IMR-90 (cell line): Measurements from ENCODE around the gene NOS1AP. TPM values are rescaled to one million over a fixed set of nuclear protein-coding genes. Genes with fewer than 3 reads are reported as not detected.

Experiments used
- ATAC-seq: fragments of 200-7000 bp; cut with Tn5 transposase; 2 replicates; pipeline ENCODE4 v1.9.1; 2020; ENCODE audit warnings: low read depth, mild to moderate bottlenecking, moderate library complexity
- BruUV-seq: library from RNA; stranded (reverse); fragments of 400-500 nt; replicated peaks from 2 replicates; lab custom pipeline; 2021; lab: Mats Ljungman, UMichigan
- CTCF ChIA-PET: fragments of 300-600 bp; formaldehyde crosslinking; extraction: SDS; loops from one replicate; lab custom pipeline; 2021; ENCODE audit warnings: antibody characterized with exemption; lab: Yijun Ruan, JAX
- POLR2A ChIA-PET: fragments of 300-600 bp; sonication (Branson Sonifier 250); formaldehyde crosslinking; loops from one replicate; lab custom pipeline; 2022; ENCODE audit warnings: antibody characterized with exemption; ENCODE audit not compliant: unreplicated experiment; lab: Charles Lee
- DNase-seq: peaks from one replicate; pipeline ENCODE4 v3.0.0; 2013
- H2AFZ ChIP-seq: replicated peaks from 2 replicates; pipeline ENCODE3; 2013; ENCODE audit warnings: low read length, mild to moderate bottlenecking; ENCODE audit not compliant: poor library complexity
- H2AK5ac ChIP-seq: 2 replicates; pipeline ENCODE4 v1.6.1; 2013; ENCODE audit warnings: low read depth, low read length, inconsistent platforms
- H2AK9ac ChIP-seq: replicated peaks from 2 replicates; pipeline ENCODE3; 2013; ENCODE audit warnings: mild to moderate bottlenecking, low read depth, low read length, moderate library complexity; ENCODE audit not compliant: poor library complexity
- H2BK120ac ChIP-seq: 2 replicates; pipeline ENCODE4 v1.6.1; 2013; ENCODE audit warnings: low read depth, low read length, inconsistent platforms
- H2BK15ac ChIP-seq: 3 replicates; pipeline ENCODE4 v1.6.1; 2013; ENCODE audit warnings: low read depth, low read length, inconsistent platforms
- H2BK20ac ChIP-seq: 2 replicates; pipeline ENCODE4 v1.6.1; 2013; ENCODE audit warnings: low read depth, mild to moderate bottlenecking, inconsistent platforms, low read length, moderate library complexity
- H2BK5ac ChIP-seq: 2 replicates; pipeline ENCODE4 v1.6.1; 2013; ENCODE audit warnings: mild to moderate bottlenecking, low read depth, low read length, inconsistent platforms; ENCODE audit not compliant: poor library complexity, severe bottlenecking
- H3K14ac ChIP-seq: replicated peaks from 2 replicates; pipeline ENCODE4 v1.6.1; 2013; ENCODE audit warnings: low read depth, low read length, inconsistent platforms
- H3K18ac ChIP-seq: 2 replicates; pipeline ENCODE4 v1.6.1; 2013; ENCODE audit warnings: low read depth, low read length, control low read depth
- H3K23ac ChIP-seq: 2 replicates; pipeline ENCODE4 v1.6.1; 2013; ENCODE audit warnings: low read depth, low read length, inconsistent platforms
- H3K27ac ChIP-seq: 2 replicates; pipeline ENCODE4 v1.5.1; 2013; ENCODE audit warnings: mild to moderate bottlenecking, control low read depth, low read length; ENCODE audit not compliant: insufficient read depth
- H3K27me3 ChIP-seq: 2 replicates; pipeline ENCODE4 v1.6.1; 2013; ENCODE audit warnings: low read length; ENCODE audit not compliant: control insufficient read depth, insufficient read depth
- H3K36me3 ChIP-seq: 2 replicates; pipeline ENCODE4 v1.6.1; 2013; ENCODE audit warnings: low read length, mixed read lengths; ENCODE audit not compliant: control insufficient read depth, insufficient read depth
- H3K4ac ChIP-seq: 2 replicates; pipeline ENCODE4 v1.6.1; 2013; ENCODE audit warnings: low read depth, low read length, inconsistent platforms
- H3K4me1 ChIP-seq: 2 replicates; pipeline ENCODE4 v1.6.1; 2013; ENCODE audit warnings: low read length, mixed read lengths; ENCODE audit not compliant: control insufficient read depth, insufficient read depth
- H3K4me2 ChIP-seq: 2 replicates; pipeline ENCODE4 v1.6.1; 2013; ENCODE audit warnings: low read depth, mild to moderate bottlenecking, control low read depth, low read length, moderate library complexity
- H3K4me3 ChIP-seq: 2 replicates; pipeline ENCODE4 v1.5.1; 2013; ENCODE audit warnings: low read depth, mild to moderate bottlenecking, control low read depth, low read length, moderate library complexity; ENCODE audit not compliant: insufficient read depth
- H3K56ac ChIP-seq: 2 replicates; pipeline ENCODE4 v1.6.1; 2013; ENCODE audit warnings: low read length, inconsistent platforms; ENCODE audit not compliant: insufficient read depth; ENCODE audit errors: extremely low read depth
- H3K79me1 ChIP-seq, 2 experiments: 2 replicates each; pipeline ENCODE4 v1.6.1; 2013; ENCODE audit warnings: low read length in 2 of 2, inconsistent platforms in 1 of 2, low read depth in 1 of 2
- H3K9ac ChIP-seq: 2 replicates; pipeline ENCODE4 v1.6.1; 2013; ENCODE audit warnings: low read depth, low read length, control low read depth
- H3K9me1 ChIP-seq: 2 replicates; pipeline ENCODE4 v1.6.1; 2013; ENCODE audit warnings: low read length, inconsistent platforms; ENCODE audit not compliant: insufficient read depth
- H3K9me3 ChIP-seq: 2 replicates; pipeline ENCODE4 v1.6.1; 2013; ENCODE audit warnings: low read length; ENCODE audit not compliant: control insufficient read depth, insufficient read depth
- H4K20me1 ChIP-seq: 2 replicates; pipeline ENCODE4 v1.6.1; 2013; ENCODE audit warnings: low read length, inconsistent platforms; ENCODE audit not compliant: insufficient read depth
- H4K5ac ChIP-seq: 2 replicates; pipeline ENCODE4 v1.6.1; 2013; ENCODE audit warnings: mild to moderate bottlenecking, low read depth, low read length, control low read depth
- H4K8ac ChIP-seq, 2 experiments: 2 replicates each; pipeline ENCODE4 v1.6.1; 2013; ENCODE audit warnings: low read depth in 2 of 2, low read length in 2 of 2, control low read depth in 1 of 2, inconsistent platforms in 1 of 2
- H4K91ac ChIP-seq: 2 replicates; pipeline ENCODE4 v1.6.1; 2013; ENCODE audit warnings: low read depth, low read length, inconsistent platforms; ENCODE audit not compliant: insufficient read depth
- BHLHE40 ChIP-seq: fragments of 150-350 bp; IDR thresholded peaks from 2 replicates; pipeline ENCODE4 v1.6.1; 2016; ENCODE audit warnings: mild to moderate bottlenecking, low read depth, low read length
- CEBPB ChIP-seq: IDR thresholded peaks from 2 replicates; pipeline ENCODE4 v1.6.1; 2012; ENCODE audit warnings: low read depth, low read length, improper control_type of control experiment
- CHD1 ChIP-seq: IDR thresholded peaks from 2 replicates; pipeline ENCODE4 v1.6.1; 2012; ENCODE audit warnings: low read depth, low read length, improper control_type of control experiment
- MAFK ChIP-seq: IDR thresholded peaks from 2 replicates; pipeline ENCODE4 v1.6.1; 2012; ENCODE audit warnings: low read depth, low read length, improper control_type of control experiment
- NFE2L2 ChIP-seq: fragments of 150-350 bp; IDR thresholded peaks from 2 replicates; pipeline ENCODE4 v1.6.1; 2016; ENCODE audit warnings: low read depth, mild to moderate bottlenecking, low read length
- POLR2A ChIP-seq: IDR thresholded peaks from 2 replicates; pipeline ENCODE4 v1.6.1; 2012; ENCODE audit warnings: mild to moderate bottlenecking, low read depth, low read length
- RAD21 ChIP-seq: IDR thresholded peaks from 2 replicates; pipeline ENCODE4 v1.6.1; 2012; ENCODE audit warnings: low read length, improper control_type of control experiment
- RCOR1 ChIP-seq: IDR thresholded peaks from 2 replicates; pipeline ENCODE4 v1.6.1; 2012; ENCODE audit warnings: mild to moderate bottlenecking, low read length, improper control_type of control experiment; ENCODE audit not compliant: insufficient replicate concordance
- SMC3 ChIP-seq: fragments of 150-350 bp; IDR thresholded peaks from 2 replicates; pipeline ENCODE4 v1.6.1; 2016; ENCODE audit warnings: low read depth, mild to moderate bottlenecking, antibody characterized with exemption, low read length, moderate library complexity
- USF2 ChIP-seq: fragments of 150-350 bp; IDR thresholded peaks from 2 replicates; pipeline ENCODE4 v1.6.1; 2017; ENCODE audit warnings: mild to moderate bottlenecking, antibody characterized with exemption, low read length, low read depth
- WGBS, 2 experiments: methylation state at CpG; one replicate each; pipeline versions ENCODE4 v1.1.5 to v1.1.7; 2013; ENCODE audit warnings: missing lambda C conversion rate in 2 of 2; ENCODE audit not compliant: insufficient read length in 1 of 2; ENCODE audit errors: extremely low coverage in 2 of 2; 5-methylcytosine and 5-hydroxymethylcytosine counted together
- dilution Hi-C: fragments of 300-500 bp; cut with HindIII; formaldehyde crosslinking; loops from one replicate; pipeline ENCODE4 v1.14.3; 2018; ENCODE audit warnings: low sequenced_read_pairs; ENCODE audit not compliant: unreplicated experiment
- in situ Hi-C: fragments of 300-500 bp; cut with MboI; formaldehyde crosslinking; loops from 3 replicates; pipeline ENCODE4 v1.14.3; 2019; ENCODE audit warnings: low sequenced_read_pairs, inconsistent platforms, mixed read lengths
- intact Hi-C: fragments of 100-400 bp; cut with micrococcal nuclease; formaldehyde crosslinking; loops from 2 replicates; pipeline ENCODE4 v1.10.0; 2022
- polyA plus RNA-seq, 3 experiments: library from polyadenylated mRNA; depleted of rRNA; stranded (reverse); fragments of >200 nt; gene quantifications; 2 replicates each; pipeline ENCODE4 v1.2.3, GENCODE V29; 2012; ENCODE audit warnings: low replicate concordance in 1 of 3
- total RNA-seq: library from RNA; depleted of rRNA; stranded (reverse); fragments of >200 nt; gene quantifications from 2 replicates; pipeline ENCODE4 v1.2.3, GENCODE V29; 2012
- TF ChIP-seq, protein P1 (sequence below): conservative IDR thresholded peaks from 2 replicates; pipeline ENCODE4 v1.5.1; 2012; ENCODE audit warnings: mild to moderate bottlenecking, low read depth, low read length, improper control_type of control experiment
- TF ChIP-seq, protein P2 (sequence below): fragments of 150-350 bp; IDR thresholded peaks from 2 replicates; pipeline ENCODE4 v1.6.1; 2016; ENCODE audit warnings: low read depth, mild to moderate bottlenecking, low read length, moderate library complexity, borderline replicate concordance

The NOS1AP gene
- total and polyA plus RNA-seq, 2 of the 4 experiments (the other 2 are of a cell fraction), result 0.18 to 0.19 TPM

DNA sequence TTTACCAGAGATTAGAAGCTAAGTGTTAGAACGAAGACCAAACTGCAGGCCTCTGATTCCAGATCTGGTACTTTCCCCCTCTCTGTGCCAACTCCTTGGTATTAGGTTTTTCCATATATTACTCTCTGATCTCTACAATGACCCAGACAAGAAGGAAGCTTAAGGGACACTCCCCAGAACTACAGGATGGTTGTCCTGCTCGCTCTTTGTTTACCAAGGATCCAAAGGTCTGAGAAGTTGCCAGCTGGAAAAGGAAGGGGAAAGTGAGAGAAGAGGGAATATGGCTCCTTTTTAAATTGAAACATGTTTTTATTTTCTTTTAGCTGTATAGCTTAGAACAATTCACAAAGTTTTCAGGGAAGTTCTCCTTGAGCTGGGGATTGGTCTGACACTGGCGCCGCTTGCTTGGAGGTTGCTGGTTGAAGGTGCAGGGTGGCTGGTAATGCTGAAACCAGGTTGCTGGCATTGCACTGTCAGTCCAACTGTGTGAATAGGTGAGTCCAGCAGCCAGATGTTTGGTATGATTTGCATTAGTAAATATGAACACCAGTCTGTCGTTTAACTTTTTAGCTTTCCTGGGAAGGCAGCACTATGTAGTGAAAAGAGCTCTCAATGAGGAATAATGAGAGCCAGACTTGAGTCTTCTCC, 89.3 kb downstream of the NOS1AP start:
- Histone ChIP-seq H3K27me3 (peaks cover 2% of the 10 kb centered on the region), H4K5ac (no peak overlapping the region), H3K14ac (no peak overlapping the region), H3K9me3 (no peaks in the 10 kb centered on the region), H4K20me1 (no peaks in the 10 kb centered on the region), H3K36me3 (no peaks in the 10 kb centered on the region), H3K4ac (no peak overlapping the region), H3K4me1 (no peaks in the 10 kb centered on the region), H3K9me1 (no peaks in the 10 kb centered on the region), H2BK20ac (no peak overlapping the region), H4K91ac (no peak overlapping the region), H2BK15ac (no peak overlapping the region), H2AK5ac (no peak overlapping the region), H3K27ac (no peak overlapping the region), H2AK9ac (no peak overlapping the region), H2AFZ (no peak overlapping the region), H3K23ac (no peak overlapping the region), H3K56ac (no peak overlapping the region), H4K8ac (no peak overlapping the region), H3K4me3 (no peak overlapping the region), H3K9ac (no peak overlapping the region), H3K4me2 (no peak overlapping the region), H3K79me1 (no peaks in the 10 kb centered on the region), H2BK120ac (no peak overlapping the region), H3K18ac (no peak overlapping the region), H2BK5ac (no peak overlapping the region)
- dilution Hi-C loops (no loop called here), in situ Hi-C loops (no loop called here), intact Hi-C loops (no loop called here)
- TF ChIP-seq USF2 (no peak), POLR2A (no peak), NFE2L2 (no peak), RCOR1 (no peak), CHD1 (no peak), CEBPB (no peak), MAFK (no peak), SMC3 (no peak), RAD21 (no peak), BHLHE40 (no peak)
- TF ChIP-seq, protein P1, sequence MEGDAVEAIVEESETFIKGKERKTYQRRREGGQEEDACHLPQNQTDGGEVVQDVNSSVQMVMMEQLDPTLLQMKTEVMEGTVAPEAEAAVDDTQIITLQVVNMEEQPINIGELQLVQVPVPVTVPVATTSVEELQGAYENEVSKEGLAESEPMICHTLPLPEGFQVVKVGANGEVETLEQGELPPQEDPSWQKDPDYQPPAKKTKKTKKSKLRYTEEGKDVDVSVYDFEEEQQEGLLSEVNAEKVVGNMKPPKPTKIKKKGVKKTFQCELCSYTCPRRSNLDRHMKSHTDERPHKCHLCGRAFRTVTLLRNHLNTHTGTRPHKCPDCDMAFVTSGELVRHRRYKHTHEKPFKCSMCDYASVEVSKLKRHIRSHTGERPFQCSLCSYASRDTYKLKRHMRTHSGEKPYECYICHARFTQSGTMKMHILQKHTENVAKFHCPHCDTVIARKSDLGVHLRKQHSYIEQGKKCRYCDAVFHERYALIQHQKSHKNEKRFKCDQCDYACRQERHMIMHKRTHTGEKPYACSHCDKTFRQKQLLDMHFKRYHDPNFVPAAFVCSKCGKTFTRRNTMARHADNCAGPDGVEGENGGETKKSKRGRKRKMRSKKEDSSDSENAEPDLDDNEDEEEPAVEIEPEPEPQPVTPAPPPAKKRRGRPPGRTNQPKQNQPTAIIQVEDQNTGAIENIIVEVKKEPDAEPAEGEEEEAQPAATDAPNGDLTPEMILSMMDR, result no peak
- TF ChIP-seq, protein P2, sequence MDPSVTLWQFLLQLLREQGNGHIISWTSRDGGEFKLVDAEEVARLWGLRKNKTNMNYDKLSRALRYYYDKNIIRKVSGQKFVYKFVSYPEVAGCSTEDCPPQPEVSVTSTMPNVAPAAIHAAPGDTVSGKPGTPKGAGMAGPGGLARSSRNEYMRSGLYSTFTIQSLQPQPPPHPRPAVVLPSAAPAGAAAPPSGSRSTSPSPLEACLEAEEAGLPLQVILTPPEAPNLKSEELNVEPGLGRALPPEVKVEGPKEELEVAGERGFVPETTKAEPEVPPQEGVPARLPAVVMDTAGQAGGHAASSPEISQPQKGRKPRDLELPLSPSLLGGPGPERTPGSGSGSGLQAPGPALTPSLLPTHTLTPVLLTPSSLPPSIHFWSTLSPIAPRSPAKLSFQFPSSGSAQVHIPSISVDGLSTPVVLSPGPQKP, result no peak
- DNase-seq (no peak), ATAC-seq (no peak)
- POLR2A ChIA-PET, result no interaction called here
- CTCF ChIA-PET, result no interaction called here
- no CpG with 5 or more reads among the region's 5 CpGs for WGBS, 2 experiments
- no TSS peak for BruUV-seq
